ENCODE data around the gene TNFAIP3. TPM values are rescaled to one million over a fixed set of nuclear protein-coding genes. Genes with fewer than 3 reads are reported as not detected.
A peak's percentile ranks its signal among the peaks of the same experiment; 100 is the strongest.

The TNFAIP3 gene
- total RNA-seq, 1 donor from 2014 or later, result 68.9 TPM

DNA sequence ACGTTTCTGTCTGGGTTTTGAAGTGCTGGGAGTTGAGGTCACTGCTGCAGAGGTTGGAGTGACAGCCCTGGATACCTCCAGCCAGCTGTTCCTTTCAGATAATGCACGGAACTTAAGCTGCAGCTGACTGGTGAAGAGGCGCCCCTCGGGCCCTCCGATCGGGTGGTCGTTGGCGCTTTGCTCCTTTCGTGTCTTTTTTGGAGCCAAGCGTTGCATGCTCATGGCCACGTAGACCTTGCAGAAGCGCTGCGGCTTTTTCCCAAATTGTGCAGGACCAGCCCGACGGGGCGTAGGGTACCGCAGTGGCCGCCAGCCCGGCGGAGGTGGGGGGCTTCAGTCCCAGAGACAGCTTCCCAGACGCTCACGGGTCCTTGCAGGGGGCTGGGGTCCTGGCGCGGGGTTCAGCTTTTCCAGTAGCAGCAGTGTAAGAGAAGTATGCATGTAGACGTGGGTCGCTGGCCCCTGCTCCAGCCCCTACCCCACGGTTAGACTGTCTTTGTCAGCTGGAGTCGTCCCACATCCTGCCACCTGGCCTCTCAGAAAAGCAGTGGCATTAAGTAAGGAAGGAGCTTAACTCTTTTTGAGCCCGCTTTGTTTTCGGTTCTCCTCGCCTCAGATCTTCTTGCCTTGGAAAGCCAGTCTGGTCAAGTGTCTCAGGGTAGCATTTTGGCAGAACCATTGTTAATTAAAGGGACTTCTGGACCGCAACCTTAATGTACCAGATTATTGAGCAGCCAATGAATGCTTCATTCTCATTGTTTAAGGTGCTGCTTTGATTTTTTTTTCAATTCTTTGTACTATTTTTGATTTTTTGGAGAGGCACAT, 838 bp downstream of the TNFAIP3 start:
- Mint-ChIP-seq H3K4me3 (peak overlapping the region; percentile 91), H3K4me1 (peaks cover 63% of the 10 kb centered on the region), H3K27ac (peak overlapping the region; percentile 95), H3K9me3 (no peaks in the 10 kb centered on the region), H3K27me3 (ENCODE audit: low read depth) (peaks cover 22% of the 10 kb centered on the region), H3K36me3 (peaks cover 12% of the 10 kb centered on the region)
- TF ChIP-seq, protein P1, sequence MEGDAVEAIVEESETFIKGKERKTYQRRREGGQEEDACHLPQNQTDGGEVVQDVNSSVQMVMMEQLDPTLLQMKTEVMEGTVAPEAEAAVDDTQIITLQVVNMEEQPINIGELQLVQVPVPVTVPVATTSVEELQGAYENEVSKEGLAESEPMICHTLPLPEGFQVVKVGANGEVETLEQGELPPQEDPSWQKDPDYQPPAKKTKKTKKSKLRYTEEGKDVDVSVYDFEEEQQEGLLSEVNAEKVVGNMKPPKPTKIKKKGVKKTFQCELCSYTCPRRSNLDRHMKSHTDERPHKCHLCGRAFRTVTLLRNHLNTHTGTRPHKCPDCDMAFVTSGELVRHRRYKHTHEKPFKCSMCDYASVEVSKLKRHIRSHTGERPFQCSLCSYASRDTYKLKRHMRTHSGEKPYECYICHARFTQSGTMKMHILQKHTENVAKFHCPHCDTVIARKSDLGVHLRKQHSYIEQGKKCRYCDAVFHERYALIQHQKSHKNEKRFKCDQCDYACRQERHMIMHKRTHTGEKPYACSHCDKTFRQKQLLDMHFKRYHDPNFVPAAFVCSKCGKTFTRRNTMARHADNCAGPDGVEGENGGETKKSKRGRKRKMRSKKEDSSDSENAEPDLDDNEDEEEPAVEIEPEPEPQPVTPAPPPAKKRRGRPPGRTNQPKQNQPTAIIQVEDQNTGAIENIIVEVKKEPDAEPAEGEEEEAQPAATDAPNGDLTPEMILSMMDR (IDR thresholded peaks at IDR 0.05; ENCODE audit: unreplicated experiment), result no peak
- DNase-seq (ENCODE audit: low spot score in 2 of 2, unreplicated experiment in 2 of 2), result no peak

DNA sequence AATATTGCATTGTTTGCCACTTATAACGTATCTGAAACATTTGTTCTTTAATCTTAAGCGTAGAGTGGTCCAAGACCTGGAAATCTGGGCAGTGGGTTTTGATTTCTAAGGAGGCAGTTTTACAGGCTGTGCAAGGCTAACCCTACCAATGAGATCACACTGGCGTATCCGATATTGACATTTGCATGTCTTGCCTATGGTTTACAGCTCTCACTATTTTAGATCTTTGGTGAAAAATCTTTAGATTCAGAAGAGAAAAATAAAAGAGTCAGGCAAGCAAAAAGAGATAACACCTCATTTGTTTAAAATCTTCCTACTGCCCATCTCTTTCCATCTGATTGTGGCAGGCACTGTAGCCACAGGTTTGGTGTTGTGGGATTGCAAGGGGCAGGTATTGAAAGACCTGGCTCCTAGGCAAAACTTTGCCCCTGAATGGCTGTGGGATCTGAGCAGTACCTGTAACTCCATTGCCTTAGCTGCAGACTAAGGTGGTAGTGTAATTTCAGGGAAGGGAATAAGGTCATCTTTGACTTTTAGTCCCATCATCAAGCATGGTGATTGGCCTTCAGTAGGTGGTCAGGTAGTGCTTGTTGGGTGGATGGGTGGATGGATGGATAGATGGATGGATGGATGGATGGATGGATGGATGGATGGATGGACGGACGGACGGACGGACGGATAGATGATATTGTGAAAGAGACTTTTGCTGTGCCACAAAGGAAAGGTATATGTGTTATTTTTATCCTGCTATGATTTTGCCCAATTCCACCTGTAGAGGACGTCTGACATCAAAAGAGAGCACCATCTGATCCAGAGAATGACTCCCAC, 1.9 kb downstream of the TNFAIP3 start:
- no peaks in the 10 kb centered on the region for H3K9me3 Mint-ChIP-seq
- H3K36me3 Mint-ChIP-seq, result peaks cover 16% of the 10 kb centered on the region
- H3K27me3 Mint-ChIP-seq (ENCODE audit: low read depth), result peaks cover 22% of the 10 kb centered on the region
- TF ChIP-seq, protein P1 (IDR thresholded peaks at IDR 0.05; ENCODE audit: unreplicated experiment), result no peak
- DNase-seq (ENCODE audit: low spot score in 2 of 2, unreplicated experiment in 2 of 2), result no peak
- no peak overlapping the region for H3K27ac Mint-ChIP-seq
- peak overlapping the region; percentile 91 for H3K4me3 Mint-ChIP-seq
- peaks cover 70% of the 10 kb centered on the region for H3K4me1 Mint-ChIP-seq

DNA sequence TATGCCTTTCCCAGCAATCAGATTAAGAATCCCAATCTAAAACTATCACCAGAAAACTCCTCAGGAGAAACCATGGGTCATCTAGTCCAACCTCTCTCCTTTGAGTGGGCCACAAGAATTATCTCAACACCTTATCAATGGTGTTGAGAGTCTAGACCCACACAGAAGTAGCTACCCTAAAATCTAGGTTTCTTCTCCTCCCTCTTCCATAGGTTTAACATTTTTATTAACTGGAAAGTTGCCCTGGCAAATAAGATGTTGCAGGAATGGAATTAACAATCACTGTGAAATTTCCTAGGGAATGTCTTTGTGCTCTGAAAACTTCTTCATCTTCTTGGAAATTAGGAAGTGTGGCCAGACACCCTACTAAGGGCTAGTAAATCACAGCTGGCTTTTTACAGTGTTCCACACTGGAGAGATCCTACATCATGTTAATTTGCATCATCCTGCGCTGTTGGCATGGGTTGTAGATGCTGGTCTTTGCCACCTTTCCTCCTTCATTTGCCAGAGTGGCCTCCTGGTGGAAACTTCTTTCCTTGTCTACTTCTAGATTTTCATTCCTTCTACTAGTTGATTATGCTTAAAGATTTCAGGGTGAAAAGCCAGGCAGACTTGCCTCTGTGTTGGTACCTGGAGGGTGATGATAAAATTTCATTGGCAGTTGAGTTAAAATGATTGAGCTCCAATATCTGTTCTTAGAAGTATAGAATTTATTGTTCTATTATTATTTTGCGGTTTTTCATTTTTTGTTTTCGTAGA, 2.7 kb downstream of the TNFAIP3 start:
- no peak for DNase-seq (ENCODE audit: low spot score in 2 of 2, unreplicated experiment in 2 of 2)
- Mint-ChIP-seq H3K36me3 (peaks cover 18% of the 10 kb centered on the region), H3K27ac (no peak overlapping the region), H3K4me1 (peaks cover 65% of the 10 kb centered on the region), H3K27me3 (ENCODE audit: low read depth) (peaks cover 21% of the 10 kb centered on the region), H3K4me3 (peak overlapping the region; percentile 91), H3K9me3 (no peaks in the 10 kb centered on the region)
- TF ChIP-seq, protein P1 (IDR thresholded peaks at IDR 0.05; ENCODE audit: unreplicated experiment), result no peak

DNA sequence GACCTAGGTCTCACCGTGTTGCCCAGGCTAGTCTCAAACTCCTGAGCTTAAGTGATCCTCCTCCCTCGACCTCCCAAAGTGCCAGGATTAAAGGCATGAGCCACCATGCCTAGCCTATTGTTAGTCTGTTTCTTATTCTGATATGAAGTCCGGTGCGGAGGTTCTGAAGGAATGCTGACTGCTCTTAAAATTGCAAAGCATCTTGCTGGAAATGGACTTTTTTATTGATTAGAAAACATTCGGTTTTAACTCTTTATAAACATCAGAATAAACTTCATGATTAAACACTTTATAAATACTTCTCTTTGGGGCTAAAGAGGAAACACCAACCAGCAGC, 3.2 kb downstream of the TNFAIP3 start:
- peaks cover 18% of the 10 kb centered on the region for H3K27me3 Mint-ChIP-seq (ENCODE audit: low read depth)
- no peak overlapping the region for H3K27ac Mint-ChIP-seq
- H3K36me3 Mint-ChIP-seq, result peaks cover 22% of the 10 kb centered on the region
- DNase-seq (ENCODE audit: low spot score in 2 of 2, unreplicated experiment in 2 of 2), result no peak
- H3K4me3 Mint-ChIP-seq, result peak overlapping the region; percentile 91
- TF ChIP-seq, protein P1 (IDR thresholded peaks at IDR 0.05; ENCODE audit: unreplicated experiment), result no peak
- H3K9me3 Mint-ChIP-seq, result no peaks in the 10 kb centered on the region
- H3K4me1 Mint-ChIP-seq, result peaks cover 59% of the 10 kb centered on the region

DNA sequence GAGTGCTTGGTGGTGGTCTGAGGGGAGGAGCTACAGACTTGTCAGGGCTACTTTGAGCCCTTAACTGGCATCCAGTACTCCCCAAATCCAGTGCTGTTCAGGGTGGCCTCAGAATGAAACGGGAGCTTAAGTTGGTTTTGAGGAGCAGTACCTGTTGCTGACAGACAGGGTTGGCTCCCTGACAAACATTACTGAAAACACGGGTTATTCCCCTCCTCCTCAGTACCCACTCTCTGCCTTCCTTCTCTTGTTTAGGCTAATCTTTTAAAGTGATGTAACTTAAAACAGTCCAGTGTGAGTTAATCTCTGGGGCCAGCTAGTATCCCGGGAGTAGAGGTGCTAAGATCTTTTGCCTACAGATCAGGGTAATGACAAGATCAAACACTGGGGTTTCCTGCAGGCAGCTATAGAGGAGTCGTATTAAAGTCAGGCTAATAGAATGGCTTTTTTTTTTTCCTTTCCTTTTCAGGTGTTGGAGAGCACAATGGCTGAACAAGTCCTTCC, 3.7 kb downstream of the TNFAIP3 start:
- peak overlapping the region; percentile 4 for H3K4me3 Mint-ChIP-seq

More for the DNA sequence above, 3.7 kb downstream of the TNFAIP3 start:
- TF ChIP-seq, protein P1 (IDR thresholded peaks at IDR 0.05; ENCODE audit: unreplicated experiment), result no peak
- Mint-ChIP-seq H3K4me1 (peaks cover 54% of the 10 kb centered on the region), H3K27ac (no peak overlapping the region), H3K36me3 (peaks cover 26% of the 10 kb centered on the region), H3K9me3 (no peaks in the 10 kb centered on the region), H3K27me3 (ENCODE audit: low read depth) (peaks cover 18% of the 10 kb centered on the region)
- no peak for DNase-seq (ENCODE audit: low spot score in 2 of 2, unreplicated experiment in 2 of 2)

Measured in mesothelial cell of epicardium (in vitro differentiated cells).